Kidney glomerular epithelial cell (primary cell): ENCODE results near the gene UQCRHL.

ENCODE experiments used
- DNase-seq: peaks from one replicate; lab custom pipeline; 2025; lab: John Stamatoyannopoulos, UW

The UQCRHL gene

GRCh38 chr1:15797614-15798390, 9.6 kb downstream of the UQCRHL start:
- no peak for DNase-seq

GRCh38 chr1:15796086-15796462, 11.4 kb downstream of the UQCRHL start:
- DNase-seq = no peak

DNA sequence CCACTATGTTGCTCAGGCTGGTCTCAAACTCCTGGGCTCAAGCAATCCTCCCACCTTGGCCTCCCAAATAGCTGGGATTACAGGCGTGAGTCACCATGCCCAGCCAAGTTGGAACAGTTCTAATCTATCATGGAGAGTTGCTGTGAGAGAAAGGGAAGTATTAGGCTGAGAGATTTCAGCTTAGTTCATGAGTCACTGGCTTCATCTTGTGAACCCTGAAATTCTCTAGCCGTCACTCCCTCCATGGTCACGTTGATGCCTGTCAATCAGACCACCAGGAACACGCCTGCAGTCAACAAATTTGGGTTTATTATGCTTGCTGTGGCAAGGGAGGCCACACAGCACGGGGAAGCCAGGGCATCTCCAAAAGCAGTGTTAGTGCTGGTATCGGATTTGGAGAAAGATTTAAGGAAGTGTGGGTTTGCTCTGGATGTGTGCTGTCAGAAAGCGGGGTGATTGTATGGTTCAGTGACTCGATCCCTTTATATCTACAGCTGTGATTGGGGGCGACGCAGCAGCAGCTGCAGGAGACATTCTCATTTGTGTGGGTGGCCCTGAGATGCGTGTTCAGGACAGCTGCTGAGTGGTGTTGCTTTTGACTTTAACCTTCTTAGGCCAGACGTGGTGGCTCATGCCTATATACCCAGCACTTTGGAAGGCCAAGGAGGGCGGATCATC, 18.7 kb downstream of the UQCRHL start:
- DNase-seq = no peak

DNA sequence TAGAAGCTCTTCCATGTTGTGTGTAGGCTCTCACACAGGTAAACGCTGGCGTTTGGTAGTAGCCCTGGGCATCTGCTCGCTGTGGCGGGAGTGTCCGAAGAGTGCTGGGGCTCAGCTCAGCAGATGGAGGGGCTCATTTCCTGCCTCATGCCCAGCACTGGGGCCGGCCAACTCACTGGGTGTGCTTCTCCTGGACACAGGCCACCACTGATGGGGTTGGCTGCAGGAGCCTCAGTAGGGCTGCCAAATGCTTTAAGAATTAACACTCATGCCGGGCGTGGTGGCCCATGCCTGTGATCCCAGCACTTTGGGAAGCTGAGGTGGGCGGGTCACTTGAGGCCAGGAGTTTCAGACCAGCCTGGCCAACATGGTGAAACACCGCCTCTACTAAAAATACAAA, 20.9 kb downstream of the UQCRHL start:
- no peak for DNase-seq

- no peak for DNase-seq
Observed at GRCh38 chr1:15785683-15786082, 21.8 kb downstream of the UQCRHL start.

DNA sequence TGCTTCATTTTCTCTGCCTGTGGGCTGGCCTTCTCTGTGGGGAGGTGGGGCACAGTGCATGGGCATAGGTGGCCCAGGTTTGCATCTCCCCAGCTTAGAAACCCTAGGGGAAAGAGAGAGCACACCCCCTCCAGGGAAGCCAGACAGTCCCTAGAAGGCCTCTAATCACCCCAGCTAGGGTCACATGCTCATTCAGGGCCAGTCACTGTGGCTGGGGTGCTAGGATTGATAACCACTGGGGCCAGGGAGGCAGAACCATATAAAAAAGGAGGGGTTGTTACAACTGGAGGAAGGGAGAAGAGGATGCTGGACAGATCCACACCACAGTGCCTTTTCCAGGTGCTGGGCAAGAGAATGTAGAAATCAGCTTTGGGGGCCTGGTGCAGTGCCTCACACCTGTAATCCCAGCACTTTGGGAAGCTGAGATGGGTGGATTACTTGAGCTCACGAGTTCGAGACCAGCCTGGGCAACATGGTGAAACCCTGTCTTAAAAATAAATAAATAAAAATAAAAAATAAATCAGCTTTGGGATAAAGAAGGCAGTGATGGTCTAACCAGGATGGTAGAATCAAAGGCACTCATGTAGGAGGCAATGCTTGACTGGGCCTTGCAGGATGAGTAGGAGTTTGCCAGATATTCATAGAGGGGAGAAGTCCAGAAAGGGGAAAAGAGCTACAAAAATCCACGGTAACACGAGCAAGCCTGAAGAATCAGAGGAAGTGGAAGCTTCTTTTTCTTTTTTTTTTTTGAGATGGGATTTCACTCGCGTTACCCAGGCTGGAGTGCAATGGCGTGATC, 29.3 kb downstream of the UQCRHL start:
- DNase-seq = no peak

DNA sequence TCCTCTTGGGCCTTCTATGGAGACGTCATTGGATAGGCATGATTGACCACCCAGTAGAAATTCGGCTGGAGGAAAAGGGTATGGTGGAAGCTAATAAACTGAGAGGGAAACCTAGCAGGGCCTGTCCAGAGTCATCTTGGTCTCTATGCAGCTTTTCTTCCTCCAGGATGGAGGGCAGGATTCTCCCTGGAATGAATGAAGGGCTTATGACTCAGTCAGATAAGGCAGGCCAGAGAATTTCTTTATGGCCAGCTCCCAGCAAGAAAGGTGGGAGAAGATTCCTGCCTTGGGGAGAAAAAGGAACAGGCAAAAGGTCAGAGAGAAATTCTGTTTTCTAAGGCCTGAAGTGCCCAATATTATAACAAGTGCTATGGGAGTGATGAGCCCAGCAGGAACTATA, 31.7 kb downstream of the UQCRHL start:
- DNase-seq = no peak

GRCh38 chr1:15771836-15772515, 35.5 kb downstream of the UQCRHL start:
- no peak for DNase-seq

- no peak for DNase-seq
Observed at GRCh38 chr1:15770313-15770962, 37.0 kb downstream of the UQCRHL start.

DNA sequence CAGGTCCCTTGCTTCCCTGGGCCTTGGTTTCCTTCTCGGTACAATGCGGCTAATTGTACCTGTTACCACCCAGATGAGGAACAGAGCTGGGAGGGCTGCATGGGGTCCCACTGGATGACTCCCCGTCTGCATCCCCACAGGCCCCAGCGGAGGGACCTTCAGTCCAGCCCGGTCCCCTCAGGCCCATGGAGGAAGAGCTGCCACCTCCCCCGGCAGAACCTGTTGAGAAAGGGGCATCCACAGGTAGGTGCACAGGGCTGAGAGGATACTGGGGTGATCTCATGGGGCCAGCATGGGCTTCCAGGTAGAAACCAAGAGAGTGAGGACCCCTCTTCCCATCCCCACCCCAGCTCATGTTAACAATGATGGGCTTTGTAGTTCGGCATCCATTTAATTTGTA, 39.1 kb downstream of the UQCRHL start:
- DNase-seq = no peak

- DNase-seq = no peak
Observed at GRCh38 chr1:15767941-15768340, 39.5 kb downstream of the UQCRHL start.

GRCh38 chr1:15765495-15766194, 41.8 kb downstream of the UQCRHL start:
- no peak for DNase-seq

DNA sequence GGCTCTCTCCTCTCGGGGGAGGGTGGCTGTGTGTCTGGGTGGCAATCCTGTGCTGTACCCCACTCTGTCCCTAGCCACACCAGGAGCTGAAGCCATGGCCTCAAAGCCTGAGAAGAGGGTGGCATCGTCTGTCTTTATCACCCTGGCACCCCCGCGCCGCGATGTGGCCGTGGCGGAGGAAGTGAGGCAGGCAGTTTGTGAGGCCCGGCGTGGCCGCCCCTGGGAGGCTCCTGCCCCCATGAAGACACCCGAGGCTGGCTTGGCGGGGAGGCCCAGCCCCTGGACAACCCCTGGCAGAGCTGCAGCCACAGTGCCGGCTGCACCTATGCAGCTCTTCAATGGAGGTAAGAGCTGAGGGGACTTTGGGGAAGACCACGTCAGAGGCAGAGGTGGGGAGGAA, 42.6 kb downstream of the UQCRHL start:
- DNase-seq = no peak

DNA sequence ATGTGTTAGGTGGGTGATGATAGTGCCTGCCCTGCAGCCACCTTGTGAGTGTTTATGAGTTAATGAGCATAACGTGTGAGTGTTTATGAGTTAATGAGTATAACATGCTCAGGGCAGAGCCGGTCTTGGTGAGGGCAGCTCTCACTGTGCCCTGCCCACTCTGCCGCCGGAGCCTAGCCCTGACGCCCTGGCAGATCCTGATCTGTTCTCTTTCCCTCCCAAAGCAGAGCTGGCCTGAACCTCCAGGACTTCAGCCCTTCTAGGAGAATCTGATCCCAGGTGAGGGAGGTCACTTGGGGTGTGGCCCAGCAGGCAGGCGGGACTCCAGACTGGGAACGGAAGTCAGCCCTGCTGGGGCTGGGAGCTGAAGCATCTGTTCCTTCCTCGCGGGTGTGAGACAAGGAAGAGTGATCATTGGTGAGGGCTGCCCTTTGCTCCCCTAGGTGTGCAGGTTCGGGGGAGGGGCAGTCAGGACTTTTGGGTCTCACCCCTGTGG, 43.1 kb downstream of the UQCRHL start:
- DNase-seq = no peak

DNA sequence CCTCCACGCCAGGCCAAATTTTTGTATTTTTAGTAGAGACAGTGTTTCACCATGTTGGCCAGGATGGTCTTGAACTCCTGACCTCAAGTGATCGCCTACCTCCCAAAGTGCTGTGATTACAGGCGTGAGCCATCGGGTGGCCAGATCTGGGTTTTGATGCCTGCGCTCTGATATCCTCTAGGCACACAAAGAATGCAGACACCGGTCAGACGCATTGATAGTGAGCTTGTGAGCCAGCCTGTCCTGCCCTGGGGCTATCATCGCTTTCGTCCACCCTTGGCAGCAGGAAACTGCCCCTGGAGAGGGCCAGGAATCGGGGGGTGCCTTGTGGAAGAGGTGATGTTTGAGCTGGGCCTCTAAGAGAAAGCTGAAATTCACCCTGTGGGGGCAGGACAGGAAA, 44.9 kb downstream of the UQCRHL start:
- no peak for DNase-seq

DNA sequence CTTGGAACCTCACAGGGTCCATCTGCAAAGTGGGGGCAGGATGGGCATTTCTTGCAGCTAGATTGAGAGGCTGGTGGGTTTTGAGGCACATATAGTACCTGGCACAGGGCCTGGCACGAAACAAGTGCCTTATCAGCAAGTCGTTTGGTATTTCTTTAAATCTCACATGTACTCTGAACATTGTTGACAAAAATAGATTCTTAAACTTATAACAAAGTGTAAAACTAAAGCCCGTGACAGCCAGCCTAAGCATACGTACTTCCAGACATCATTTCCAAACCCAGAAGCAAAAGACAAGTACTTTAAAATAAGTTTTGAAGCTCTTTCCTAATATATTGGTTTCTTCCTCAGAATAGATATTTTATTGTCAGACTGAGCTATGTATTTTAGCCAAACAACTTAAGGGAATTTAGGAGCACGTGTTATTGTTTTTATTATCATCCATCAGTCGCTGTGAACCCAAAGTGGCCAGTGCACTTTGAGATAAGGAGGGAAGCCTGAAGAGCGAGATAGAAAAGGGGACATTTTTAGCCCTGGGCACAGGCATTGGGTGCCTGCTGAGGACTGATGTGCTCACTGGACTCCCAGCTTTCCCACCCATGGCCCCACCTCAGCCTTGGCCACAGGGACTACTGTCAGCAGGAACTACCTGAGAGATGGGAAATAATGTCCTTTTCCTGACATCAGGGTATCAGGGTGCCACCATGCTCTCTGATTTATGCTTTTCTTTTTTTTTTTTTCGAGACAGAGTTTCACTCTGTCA, 45.9 kb downstream of the UQCRHL start:
- DNase-seq = no peak

GRCh38 chr1:15760520-15761211, 46.8 kb downstream of the UQCRHL start:
- peak; percentile 38 for DNase-seq

DNA sequence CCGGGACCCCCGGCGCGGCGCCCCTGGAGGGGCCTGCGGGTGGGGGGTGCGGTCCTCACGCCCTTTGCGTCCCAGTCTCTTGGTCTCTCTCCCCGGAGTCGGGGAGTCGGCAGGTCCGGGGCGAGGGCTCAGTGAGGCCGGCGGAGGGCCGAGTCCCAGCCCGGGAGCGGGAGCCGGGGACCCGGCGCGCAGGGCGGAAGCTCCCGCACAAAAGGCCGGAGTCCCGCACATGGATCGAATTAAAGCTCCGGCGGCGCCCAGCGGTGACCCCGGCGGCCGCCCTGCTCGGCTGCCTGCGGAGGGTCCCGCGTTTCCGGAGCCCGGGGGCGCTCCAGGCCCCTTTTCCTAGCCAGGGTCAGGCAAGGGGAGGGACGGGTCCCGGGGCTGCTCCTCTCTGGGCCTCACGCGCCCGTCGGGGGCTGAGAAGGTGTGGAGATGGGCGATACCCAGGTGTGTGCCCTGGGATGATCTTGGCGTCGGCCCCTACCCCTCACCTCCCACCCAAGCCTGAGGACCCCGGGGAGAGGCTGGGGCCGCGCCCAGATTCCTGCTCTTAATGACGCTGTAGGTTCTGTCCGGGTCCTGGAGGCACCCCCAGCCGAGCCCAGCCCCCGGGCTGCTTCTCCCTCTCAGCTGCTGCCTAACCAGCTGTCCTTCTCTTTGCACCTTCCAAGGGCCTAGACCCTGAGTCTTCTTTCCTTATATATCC, 48.3 kb downstream of the UQCRHL start:
- DNase-seq = no peak

- DNase-seq = no peak
Observed at GRCh38 chr1:15758343-15758931, 49.0 kb downstream of the UQCRHL start, which contains the start of gene FBLIM1. Gene FBLIM1 (plus strand): TSS chr1:15758795. CDS start chr1:15764984, 6,189 bp downstream.
